NCI-H1417 treated with DMSO at 0.1 percent for 48 hours (cell line): ENCODE results near the gene ANAPC15.

Experiments used
- DNase-seq: peaks from one replicate; lab custom pipeline; 2025; lab: John Stamatoyannopoulos, UW

The ANAPC15 gene

DNA sequence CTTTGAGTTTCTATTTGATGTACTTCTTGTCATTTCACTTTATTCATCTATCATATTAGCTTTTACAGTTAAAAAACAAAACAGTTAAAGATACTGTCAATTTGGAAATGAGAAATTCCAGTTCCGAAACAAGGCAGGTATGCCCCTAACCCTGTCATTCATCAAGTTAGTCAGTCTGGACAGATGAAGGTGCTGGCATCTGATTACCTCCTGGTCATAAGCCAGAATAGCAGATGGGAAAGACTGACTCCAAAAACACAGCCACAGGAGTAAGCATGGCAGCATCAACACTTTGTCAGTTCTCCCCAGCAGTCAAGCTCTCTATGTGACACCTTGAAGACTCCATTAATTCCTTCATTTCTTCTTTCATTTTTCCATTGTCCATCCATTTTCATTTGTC lies 27.5 kb downstream of the ANAPC15 start:
- DNase-seq, result no peak

DNA sequence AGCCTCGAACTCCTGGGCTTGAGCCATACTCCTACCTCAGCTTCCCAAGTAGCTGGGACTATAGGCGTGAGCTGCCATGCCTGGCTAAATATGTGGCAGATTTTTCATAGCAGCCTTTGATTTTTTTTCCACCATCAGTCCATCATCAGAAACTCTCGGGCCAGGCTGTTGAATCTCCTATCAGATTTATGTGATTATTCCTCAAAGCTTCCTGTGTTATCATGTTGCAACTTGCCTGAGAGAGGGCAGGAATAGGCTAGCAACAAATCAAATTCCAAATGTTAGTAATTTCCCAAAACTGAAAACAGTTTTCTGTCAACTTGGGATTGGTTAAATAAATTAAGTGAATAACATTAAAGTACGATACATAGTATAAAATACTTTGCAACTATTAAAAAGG lies 28.4 kb downstream of the ANAPC15 start:
- DNase-seq, result no peak

DNA sequence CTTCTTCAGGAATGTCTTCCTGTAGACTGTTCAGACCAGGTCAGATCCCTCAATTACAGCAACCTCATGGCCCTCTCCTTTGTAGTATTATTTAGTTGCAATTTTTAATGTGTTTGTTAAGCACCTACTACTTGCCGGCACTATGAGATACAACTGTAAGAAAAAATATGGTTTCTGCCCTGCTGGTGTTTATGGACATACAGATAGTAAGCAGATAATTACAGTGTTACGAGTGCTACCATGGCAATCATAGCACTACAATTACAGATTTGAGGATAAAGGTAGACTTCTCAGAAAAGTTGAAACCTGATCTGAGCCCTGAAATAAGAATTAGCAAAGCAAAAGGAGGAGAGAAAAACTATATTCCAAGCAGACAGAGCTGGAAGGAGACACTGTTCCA lies 29.1 kb downstream of the ANAPC15 start:
- no peak for DNase-seq

DNA sequence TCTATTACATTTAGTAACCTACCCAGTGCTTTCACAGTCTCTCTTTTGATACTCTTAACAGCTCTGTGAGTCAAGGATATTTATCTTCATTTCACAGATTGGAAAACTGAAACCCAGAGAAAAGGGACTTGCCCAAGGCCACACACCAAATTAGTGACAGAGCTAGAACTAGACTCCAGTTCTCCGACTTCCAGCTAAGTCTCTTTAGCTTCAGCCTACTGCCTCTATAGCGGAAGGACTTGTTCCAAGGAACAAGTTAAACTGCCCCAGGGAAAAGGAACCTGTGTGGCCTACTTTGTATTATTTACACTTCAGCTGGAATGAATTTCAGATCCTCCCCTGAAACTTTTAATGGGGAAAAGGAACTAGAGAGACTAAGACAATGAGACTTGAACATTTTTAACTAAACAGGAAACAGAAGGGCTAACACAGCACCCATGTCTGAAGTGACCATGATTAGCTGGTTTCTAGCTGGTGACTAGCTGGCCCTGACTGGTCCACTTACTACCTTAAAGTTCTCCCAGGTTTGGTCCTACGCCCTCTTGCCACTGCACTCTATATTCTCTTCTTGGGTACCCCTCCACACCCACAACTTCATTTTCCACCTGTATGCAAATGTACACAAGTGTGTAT lies 30.6 kb downstream of the ANAPC15 start:
- DNase-seq, result no peak

DNA sequence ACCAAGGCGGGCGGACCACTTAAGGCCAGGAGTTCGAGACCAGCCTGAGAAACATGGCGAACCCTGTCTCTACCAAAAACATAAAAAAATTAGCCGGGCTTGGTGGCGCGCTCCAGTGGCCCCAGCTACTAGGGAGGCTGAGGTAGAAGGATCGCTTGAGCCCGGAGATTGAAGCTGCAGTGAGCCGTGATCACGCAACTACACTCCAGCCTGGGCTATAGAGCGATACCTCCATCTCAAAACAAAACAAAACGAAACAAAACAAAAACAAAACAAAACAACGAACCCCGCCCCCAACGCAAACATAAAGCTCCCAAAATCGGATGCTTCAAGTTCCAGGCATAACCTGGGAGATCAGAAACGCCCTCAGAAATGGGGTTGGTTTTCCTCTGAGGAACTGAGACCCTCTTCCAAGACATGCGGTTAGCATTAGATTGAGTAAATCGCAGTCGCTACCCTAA lies 31.3 kb downstream of the ANAPC15 start:
- DNase-seq, result no peak

DNA sequence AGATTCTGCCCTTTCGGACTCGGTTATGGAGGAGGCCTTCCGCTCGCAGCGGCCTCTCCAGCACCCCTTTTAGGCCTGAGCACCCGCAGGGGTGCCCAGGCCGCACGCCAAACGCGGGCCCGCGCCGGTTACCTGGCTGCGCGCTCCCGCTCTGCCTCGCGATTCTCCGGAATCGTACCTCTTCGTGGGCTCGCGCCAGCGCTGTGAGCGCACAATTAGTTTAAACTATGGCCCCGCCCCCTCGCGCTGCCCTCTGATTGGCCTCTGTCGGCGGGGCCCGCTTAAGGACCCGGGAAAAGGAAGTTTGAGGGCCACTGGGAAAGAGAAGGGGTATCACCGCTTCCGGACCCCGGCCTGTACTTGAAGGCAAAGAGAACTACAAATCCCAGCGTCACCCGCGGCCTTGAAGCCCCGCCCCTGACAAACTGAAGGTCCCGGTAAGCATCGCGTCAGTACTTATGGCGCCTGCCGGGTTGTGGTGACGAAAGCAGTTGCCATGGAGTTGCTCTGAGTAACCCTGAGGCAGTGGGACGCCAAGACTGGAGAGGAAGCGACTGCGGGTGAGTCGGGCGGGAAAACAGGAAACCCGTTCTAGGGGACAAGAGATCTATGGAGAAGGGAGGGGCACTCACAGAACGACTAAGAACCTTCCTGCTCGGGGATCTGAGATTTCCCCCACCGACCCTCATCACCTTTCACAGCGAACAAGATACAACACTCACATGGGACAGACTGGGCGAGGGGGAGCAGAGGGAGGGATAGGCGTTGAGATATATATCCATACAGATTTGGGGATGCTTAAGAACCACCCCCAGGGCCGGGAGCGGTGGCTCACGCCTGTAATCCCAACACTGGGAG lies 31.9 kb downstream of the ANAPC15 start, which contains the start of the genes LRRC51 and NUMA1:
TSS of gene LRRC51 (plus strand) at position 525 of the 858 bp plus-strand sequence. CDS start 8,234 bp downstream, outside the sequence.
TSS of gene NUMA1 (minus strand) at position 217 of the 858 bp plus-strand sequence. CDS start 44,599 bp downstream, outside the sequence.
- peak; percentile 100 for DNase-seq

DNA sequence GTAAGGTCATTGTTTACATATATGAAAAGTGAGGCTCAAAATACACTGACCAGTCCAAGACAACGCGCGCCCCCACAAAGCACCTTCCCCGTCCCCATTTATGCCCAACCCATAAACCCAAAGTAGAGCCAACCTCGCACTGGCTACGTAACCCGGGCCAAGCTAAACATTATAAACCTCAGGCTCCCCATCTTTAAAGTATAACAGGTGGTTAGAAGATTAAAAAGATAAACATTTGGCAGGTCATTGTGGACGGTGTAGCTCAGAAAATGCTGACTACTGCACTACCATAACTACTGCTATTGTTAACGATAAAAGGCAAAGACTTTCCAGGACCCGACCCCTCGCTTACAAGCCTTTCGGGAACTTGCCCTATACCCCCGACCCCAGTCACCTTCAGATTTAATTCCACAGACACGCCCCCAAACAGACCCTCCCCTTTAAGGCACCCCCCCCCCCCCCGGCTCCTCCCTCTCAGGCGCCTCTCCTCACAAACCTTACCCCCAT lies 32.6 kb downstream of the ANAPC15 start:
- no peak for DNase-seq

DNA sequence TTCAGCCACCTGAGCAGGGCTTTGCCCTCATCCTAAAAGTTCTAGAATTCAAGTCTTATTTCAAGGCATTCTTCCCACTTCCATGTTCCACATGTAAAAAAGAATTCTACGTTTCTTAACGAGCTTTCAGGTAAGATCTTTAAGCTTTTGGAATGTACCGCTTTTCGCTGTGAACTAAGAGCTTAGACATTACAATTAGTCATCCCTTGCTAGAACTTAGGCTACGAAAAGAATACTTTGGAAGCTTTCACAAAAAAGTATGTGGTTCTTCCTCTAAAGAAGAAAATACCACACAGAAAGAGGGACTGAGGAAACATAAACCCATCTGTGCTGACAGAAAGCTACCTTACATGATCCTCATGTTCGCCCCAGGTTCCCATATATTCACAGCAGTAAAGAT lies 34.0 kb downstream of the ANAPC15 start:
- DNase-seq, result no peak

DNA sequence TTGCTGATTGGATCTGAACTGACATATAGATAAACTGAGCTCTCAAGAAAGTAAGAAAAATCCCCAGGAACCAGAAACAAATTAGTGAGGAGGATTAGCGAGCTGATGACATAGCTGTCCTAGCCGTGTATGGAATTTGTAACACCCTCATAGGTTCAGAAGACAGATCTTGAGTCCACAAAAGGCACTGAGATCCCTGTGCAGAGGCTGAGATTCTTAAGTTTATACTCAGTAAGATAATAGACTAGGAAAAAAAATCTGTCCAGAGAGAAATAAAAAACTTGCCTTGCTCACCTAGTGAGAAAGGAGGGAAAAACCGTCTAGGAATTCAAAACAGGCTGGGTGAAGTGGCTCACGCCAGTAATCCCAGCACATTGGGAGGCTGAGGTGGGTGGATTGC lies 36.7 kb downstream of the ANAPC15 start:
- no peak for DNase-seq

DNA sequence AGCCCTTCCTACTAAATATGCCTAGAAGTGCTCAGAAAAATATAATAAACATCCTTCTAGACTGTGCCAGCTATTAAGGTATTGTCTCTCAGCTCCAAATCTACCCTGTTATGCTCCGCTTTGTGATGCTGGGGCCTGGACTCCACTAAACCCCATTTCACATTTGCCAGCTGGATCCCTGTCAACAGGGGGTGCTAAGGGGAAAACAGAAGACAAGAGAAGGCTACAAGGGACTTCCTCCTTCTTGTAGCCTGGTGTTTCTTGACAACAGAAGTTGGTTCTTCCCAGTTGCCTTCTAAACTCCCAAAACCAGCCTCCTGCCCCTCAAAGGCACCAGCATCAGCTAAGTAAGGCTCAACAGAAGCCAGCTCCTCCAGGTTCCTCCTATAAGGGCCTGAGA lies 37.4 kb downstream of the ANAPC15 start:
- no peak for DNase-seq

DNA sequence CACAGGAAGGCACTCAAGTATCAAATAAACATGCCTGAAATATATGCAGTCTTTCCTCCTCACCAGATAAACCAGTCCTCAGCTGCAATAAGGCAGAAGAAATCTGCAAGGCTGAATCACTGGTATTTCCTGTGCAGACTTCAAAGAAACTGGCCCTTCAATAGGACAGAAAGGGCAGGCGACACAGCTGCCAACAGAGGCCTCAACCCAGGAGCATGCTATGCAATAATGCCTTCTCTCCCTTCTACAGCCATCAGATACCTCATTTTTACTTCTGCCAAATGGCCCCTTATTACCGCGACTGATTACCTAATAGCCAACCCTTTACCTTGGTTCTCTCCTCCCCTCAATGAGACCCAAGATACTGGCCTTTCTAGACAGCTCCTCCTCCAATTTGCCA lies 40.1 kb downstream of the ANAPC15 start:
- DNase-seq, result no peak

DNA sequence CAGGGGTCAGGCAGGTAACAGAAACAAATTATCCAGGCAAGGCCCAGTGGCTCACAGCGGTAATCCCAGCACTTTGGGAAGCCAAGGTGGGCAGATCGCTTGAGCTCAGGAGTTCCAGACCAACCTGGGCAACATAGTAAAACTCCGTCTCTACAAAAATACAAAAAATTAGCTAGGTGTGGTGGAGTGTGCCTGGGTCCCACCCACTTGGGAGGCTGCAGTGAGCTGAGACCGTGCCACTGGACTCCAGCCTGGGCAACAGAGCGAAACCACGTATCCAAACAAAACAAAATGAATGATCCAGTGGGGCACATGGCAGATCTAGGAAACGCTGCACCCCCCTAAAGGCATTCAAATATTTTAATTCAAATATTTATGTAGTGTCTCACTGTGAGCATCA lies 42.0 kb downstream of the ANAPC15 start:
- no peak for DNase-seq

DNA sequence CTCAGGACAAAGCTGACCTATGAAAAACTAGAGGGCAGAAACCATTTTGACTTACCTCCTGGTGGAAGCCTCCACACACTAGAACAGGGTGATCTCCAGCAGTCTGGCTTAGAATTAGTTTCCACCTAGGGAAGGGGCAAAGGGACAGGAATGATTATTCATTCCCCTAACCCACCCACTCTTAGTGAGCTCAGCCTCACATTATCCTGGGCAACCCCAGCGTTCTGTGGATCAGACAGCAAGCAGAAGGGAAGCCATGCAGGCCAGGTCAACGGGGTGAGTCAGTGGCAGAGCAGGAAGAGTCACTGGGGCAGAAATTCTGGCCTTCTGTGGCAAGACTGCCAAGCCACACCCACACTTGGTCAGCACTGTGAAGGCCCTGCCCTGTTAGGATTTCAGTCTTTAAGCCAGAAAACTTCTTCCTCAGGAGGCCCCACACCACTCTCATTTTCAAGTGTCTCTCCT lies 42.7 kb downstream of the ANAPC15 start:
- DNase-seq, result no peak

DNA sequence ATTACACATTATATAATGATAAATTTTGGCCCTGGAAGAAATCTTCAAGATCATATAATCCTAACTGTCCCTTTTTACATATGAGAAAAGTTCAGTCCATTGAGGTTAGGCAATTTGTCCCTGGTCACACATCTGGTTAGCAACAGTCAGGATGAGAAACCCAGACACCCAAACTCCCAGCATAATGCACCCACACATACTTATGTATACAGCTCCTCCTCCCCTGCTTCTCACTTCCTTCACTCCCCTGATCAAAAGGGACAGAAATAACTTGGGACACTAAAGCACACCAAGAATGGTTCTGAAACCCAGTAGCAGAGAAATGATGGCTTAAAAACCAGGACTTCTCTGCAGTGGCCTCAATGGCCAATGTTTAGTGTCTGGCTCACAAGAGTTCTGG lies 43.3 kb downstream of the ANAPC15 start:
- no peak for DNase-seq

DNA sequence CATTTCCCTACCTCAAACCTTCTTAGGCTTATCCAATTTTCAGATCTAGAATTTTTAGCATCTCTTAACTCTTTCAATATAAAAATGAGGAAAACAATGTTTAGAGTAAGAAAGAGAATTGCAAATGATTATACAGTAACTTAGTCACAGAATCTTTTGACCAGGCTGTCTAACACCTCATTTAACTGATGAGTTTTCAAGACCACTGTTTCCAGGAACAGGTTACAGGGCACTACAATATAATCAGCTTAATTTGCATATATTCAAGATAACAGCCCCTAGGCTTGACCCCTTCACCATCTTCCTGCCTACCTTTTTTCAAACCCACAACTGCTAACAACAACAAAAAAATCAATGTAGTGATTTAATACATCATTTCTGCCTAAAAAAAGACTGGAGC lies 44.8 kb downstream of the ANAPC15 start:
- DNase-seq, result no peak

DNA sequence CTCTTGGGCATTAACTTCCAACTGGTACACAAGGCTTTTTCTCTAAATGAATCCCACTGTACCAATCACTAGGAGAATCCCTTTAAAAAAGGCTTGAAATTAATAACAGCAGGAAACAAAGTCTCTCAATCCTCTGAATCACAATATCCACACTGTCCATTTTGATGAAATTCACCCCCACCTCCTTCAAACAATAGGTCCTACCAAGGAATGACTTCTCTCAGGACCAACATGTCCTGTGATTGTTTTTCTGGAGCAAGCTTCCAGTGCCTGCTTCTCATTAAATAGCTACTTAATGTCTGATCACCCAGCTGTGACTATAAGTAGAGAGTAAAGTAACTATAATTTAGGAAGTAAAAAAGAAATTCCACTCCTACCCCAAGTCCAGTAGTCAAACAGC lies 45.2 kb downstream of the ANAPC15 start:
- no peak for DNase-seq

DNA sequence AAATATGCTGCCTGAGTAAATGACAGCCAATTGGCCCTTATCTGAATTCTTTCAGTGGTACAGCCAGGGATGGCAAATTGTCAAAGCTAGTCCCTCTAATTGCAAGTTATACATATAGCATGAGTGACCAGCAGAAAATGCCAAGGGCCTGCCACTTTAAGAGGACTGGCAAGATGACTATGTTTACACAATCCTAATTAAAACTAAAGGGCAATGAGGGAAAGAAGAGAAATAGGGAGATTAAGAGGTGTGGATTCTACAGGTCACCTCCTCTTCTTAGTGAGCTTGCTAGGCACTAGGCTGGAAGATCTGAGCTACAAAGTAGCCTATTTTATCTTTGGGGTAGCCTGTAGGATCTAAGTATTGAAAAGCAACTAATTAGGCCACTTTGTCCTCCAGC lies 45.6 kb downstream of the ANAPC15 start:
- no peak for DNase-seq

DNA sequence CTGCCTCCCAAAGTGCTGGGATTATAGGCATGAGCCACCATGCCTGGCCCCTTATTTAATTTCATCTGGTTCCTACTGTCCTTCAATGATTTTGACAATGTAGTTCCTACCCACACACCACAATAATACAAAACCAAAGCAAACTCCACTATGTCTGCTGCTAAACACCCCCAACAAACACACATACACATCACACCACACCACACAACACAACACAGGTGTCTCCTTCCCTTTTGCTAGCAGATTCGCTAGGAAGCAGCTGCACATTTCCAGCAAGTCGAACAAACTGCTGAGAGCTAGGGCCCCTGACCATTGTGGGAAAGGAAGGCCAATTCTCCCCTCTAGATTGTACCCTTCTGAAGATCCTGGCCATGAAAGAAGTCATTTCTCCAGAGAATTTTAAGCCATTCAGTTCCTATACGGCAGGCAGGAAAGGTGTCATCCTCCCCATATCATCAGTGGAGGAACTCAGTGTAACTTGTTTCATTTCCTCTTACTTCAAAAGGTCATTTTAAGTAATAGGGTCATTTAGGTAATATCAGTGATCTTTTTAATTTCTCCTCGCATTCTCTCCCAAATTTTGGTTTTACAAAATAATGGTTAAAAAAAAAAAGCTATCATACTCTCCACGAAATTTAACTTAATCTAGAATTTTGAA lies 50.6 kb downstream of the ANAPC15 start:
- DNase-seq, result no peak
